ELR (cell line): ENCODE results near the gene ATG13.
"Not testable (repeated sequence)": the region's sequence is repeated elsewhere in the genome, so short reads cannot be mapped to it uniquely, and the experiment has no call there.

Experiments
- DNase-seq: peaks from one replicate; pipeline ENCODE4 v3.0.0-alpha.2; 2015; ENCODE audit warnings: low read depth

ATG13 gene

GRCh38 chr11:46617134-46617971 is at the start of gene ATG13, which contains the start of gene HARBI1:
Gene ATG13, plus strand, starts transcription at chr11:46617553. Its CDS starts 26,739 bp downstream, at chr11:46644292.
Gene HARBI1, minus strand, starts transcription at chr11:46617227. Its CDS starts 990 bp downstream, at chr11:46616237.
- peak; percentile 90 for DNase-seq

GRCh38 chr11:46570790-46571398 is 46.5 kb upstream of the ATG13 start:
- DNase-seq, result no peak

- no peak for DNase-seq
Measured at GRCh38 chr11:46574656-46575055, 42.7 kb upstream of the ATG13 start.

GRCh38 chr11:46577058-46577457 is 40.3 kb upstream of the ATG13 start:
- DNase-seq, result no peak

GRCh38 chr11:46582588-46582987 is 34.8 kb upstream of the ATG13 start:
- DNase-seq, result no peak

- not testable (repeated sequence) for DNase-seq
Measured at GRCh38 chr11:46583513-46583912, 33.8 kb upstream of the ATG13 start.

- no peak for DNase-seq
Measured at GRCh38 chr11:46588131-46588530, 29.2 kb upstream of the ATG13 start.

- no peak for DNase-seq
Measured at GRCh38 chr11:46588915-46589314, 28.4 kb upstream of the ATG13 start.

- DNase-seq, result no peak
Measured at GRCh38 chr11:46590740-46591605, 26.4 kb upstream of the ATG13 start.

- DNase-seq, result peak; percentile 94
Measured at GRCh38 chr11:46593550-46594373, 23.6 kb upstream of the ATG13 start, which contains the start of gene AMBRA1. Gene AMBRA1, minus strand, starts transcription at chr11:46594023. Its CDS starts 45,643 bp downstream, at chr11:46548380.

- DNase-seq, result no peak
Measured at GRCh38 chr11:46594374-46594700, 23.0 kb upstream of the ATG13 start.

GRCh38 chr11:46594785-46595184 is 22.6 kb upstream of the ATG13 start:
- DNase-seq, result no peak

- no peak for DNase-seq
Measured at GRCh38 chr11:46597155-46597554, 20.2 kb upstream of the ATG13 start.

- DNase-seq, result peak; percentile 83
Measured at GRCh38 chr11:46597609-46598219, 19.6 kb upstream of the ATG13 start.

GRCh38 chr11:46599340-46600193 is 17.8 kb upstream of the ATG13 start:
- DNase-seq, result no peak

GRCh38 chr11:46600194-46600960 is 17.0 kb upstream of the ATG13 start:
- DNase-seq, result no peak

GRCh38 chr11:46601129-46601528 is 16.2 kb upstream of the ATG13 start:
- no peak for DNase-seq

GRCh38 chr11:46603704-46604308 is 13.5 kb upstream of the ATG13 start:
- no peak for DNase-seq

GRCh38 chr11:46604796-46605195 is 12.6 kb upstream of the ATG13 start:
- no peak for DNase-seq
